K562 (cell line): Measurements from ENCODE around the gene PRXL2A. TPM values are rescaled to one million over a fixed set of nuclear protein-coding genes. Genes with fewer than 3 reads are reported as not detected.

Experiments
- BCOR ChIP-seq: fragments of 450-650 bp; IDR thresholded peaks from 2 replicates; pipeline ENCODE4 v1.6.1; 2016
- CTBP1 ChIP-seq: fragments of 450-650 bp; IDR thresholded peaks from 2 replicates; pipeline ENCODE4 v1.6.1; 2016; ENCODE audit warnings: borderline replicate concordance
- GABPB1 ChIP-seq: sonication (generic); formaldehyde crosslinking; IDR thresholded peaks from 2 replicates; pipeline ENCODE4 v1.8.0; 2022; ENCODE audit warnings: mild to moderate bottlenecking, missing genetic modification reagents
- MTA3 ChIP-seq: fragments of 450-650 bp; formaldehyde crosslinking; IDR thresholded peaks from 2 replicates; pipeline ENCODE4 v1.6.1; 2017; ENCODE audit warnings: mild to moderate bottlenecking, borderline replicate concordance
- RBFOX2 ChIP-seq: fragments of 200-400 bp; formaldehyde crosslinking; IDR thresholded peaks from 2 replicates; pipeline ENCODE4 v1.6.1; 2017; ENCODE audit warnings: low read depth, mild to moderate bottlenecking, low read length, moderate library complexity
- SIX5 ChIP-seq, 2 experiments: IDR thresholded peaks; 2 replicates each; pipeline ENCODE4 v1.6.1; 2011; ENCODE audit warnings: low read length in 2 of 2, borderline replicate concordance in 1 of 2, low read depth in 1 of 2, mild to moderate bottlenecking in 1 of 2, moderate library complexity in 1 of 2; ENCODE audit not compliant: insufficient read depth in 1 of 2
- SREBF1 ChIP-seq: fragments of 150-350 bp; IDR thresholded peaks from 2 replicates; pipeline ENCODE4 v1.6.1; 2014; ENCODE audit warnings: antibody characterized with exemption, low read depth, low read length, borderline replicate concordance
- polyA plus RNA-seq, 8 experiments: library from polyadenylated mRNA; depleted of rRNA in 4 of 8; stranded (reverse) in 5 of 8; unstranded in 3 of 8; fragments of >200 nt; fragmentation: Nextera tagmentation in 2 of 8; fragmentation: Illumina TruSeq in 1 of 8; extraction: Ambion mirVana in 2 of 8; extraction: Trizol in 1 of 8; gene quantifications; 2 replicates each; pipeline versions ENCODE4 v1.2.1 to v1.2.3, GENCODE V29; 2011 to 2014; ENCODE audit warnings: inconsistent platforms in 1 of 8, missing spikeins in 1 of 8
- total RNA-seq, 7 experiments: library from RNA; depleted of rRNA in 6 of 7; stranded (reverse); fragments of >200 nt in 6 of 7; fragmentation: Illumina TruSeq in 2 of 7; extraction: Trizol in 2 of 7; gene quantifications; 2 replicates each; pipeline versions ENCODE4 v1.2.1 to v1.2.3, GENCODE V29; 2011 to 2021; ENCODE audit warnings: low replicate concordance in 1 of 7
- TF ChIP-seq, protein P1 (sequence below), 2 experiments: fragments of 200-800 bp in 1 of 2; sonication (Bioruptor generic) in 1 of 2; sonication (generic) in 1 of 2; formaldehyde crosslinking in 1 of 2; IDR thresholded peaks in 1 of 2; conservative IDR thresholded peaks in 1 of 2; 2 replicates each; pipeline versions ENCODE4 v1.5.0 to v1.6.1; 2016 to 2020; ENCODE audit warnings: missing compliant biosample characterization in 1 of 2, missing genetic modification characterization in 1 of 2, missing genetic modification reagents in 1 of 2
- TF ChIP-seq, protein P2 (sequence below): fragments of 250-450 bp; sonication (Bioruptor Pico); IDR thresholded peaks from 2 replicates; pipeline ENCODE4 v1.8.0; 2021; ENCODE audit warnings: mild to moderate bottlenecking, moderate library complexity
- TF ChIP-seq, protein P3 (sequence below), 3 experiments: fragments of 200-800 bp in 1 of 3; sonication (Bioruptor generic) in 1 of 3; sonication (generic) in 1 of 3; formaldehyde crosslinking in 1 of 3; IDR thresholded peaks; 2 replicates each; pipeline versions ENCODE4 v1.6.1 to v1.8.0; 2016 to 2022; ENCODE audit warnings: mild to moderate bottlenecking in 2 of 3, missing compliant biosample characterization in 2 of 3, missing genetic modification characterization in 2 of 3, missing genetic modification reagents in 1 of 3
- TF ChIP-seq, protein P4 (sequence below), 2 experiments: fragments of 250-450 bp in 1 of 2; fragments of 450-650 bp in 1 of 2; sonication (Bioruptor Pico) in 1 of 2; IDR thresholded peaks; 2 replicates each; pipeline versions ENCODE4 v1.6.1 to v1.8.0; 2016 to 2021; ENCODE audit warnings: mild to moderate bottlenecking in 2 of 2, moderate library complexity in 2 of 2, missing compliant biosample characterization in 1 of 2, missing genetic modification characterization in 1 of 2
- TF ChIP-seq, protein P5 (sequence below): sonication (generic); formaldehyde crosslinking; IDR thresholded peaks from 2 replicates; pipeline ENCODE4 v1.8.0; 2022; ENCODE audit warnings: missing genetic modification reagents, mild to moderate bottlenecking, borderline replicate concordance

PRXL2A gene
- total and polyA plus RNA-seq, 9 of the 15 experiments (the other 6 are each of a cell fraction or from before 2014, with no cell fraction given), result 0.14 to 1.2 (median 0.75) TPM

DNA sequence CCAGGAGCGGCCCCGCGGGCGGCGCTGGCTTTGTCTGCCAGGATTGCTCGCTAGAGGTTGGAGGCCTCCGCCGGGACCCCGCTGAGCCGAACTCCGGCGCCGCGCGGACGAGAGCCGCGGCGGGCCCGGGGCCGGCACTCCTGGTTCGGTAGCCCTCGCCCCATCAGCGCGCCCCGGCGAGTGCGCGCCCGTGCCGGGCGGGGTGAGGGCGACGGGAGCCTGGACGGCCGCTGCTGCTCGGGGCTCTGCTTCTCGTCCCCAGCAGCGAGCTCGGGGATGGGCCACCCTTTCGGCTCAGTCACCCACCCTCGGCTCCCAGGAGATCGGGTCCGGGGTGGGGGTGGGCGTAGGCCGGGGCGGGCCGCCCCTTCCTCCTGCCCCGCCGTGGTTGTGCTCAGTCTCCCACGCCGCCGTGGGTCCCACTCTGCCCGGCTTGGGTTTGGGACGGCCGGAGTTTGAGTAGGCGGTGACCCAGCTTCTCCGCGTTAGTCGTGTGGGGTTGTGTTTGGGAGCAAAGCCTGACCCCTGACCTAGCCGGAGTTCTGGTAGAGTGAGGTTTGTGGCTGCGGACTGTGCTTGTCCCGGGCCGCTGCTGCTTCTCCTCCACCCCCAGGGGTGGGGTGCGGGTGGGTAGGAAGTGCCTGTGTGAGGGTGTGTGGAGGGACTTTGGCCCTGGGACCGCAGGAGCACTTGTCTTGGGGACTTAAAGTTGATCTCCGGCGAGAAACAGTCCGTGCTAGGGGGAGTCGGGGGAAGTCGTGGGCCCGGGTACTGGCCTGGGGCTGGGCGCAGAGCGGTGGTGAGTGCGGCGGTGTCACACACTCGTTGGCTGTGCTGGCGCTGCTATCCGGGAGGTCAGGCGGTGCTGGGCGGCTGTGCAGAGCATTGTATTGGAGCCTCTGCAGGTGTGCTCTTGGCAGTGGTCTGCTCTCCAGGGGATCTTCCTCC lies 46.4 kb downstream of the PRXL2A start (continued):
- TF ChIP-seq, protein P1, sequence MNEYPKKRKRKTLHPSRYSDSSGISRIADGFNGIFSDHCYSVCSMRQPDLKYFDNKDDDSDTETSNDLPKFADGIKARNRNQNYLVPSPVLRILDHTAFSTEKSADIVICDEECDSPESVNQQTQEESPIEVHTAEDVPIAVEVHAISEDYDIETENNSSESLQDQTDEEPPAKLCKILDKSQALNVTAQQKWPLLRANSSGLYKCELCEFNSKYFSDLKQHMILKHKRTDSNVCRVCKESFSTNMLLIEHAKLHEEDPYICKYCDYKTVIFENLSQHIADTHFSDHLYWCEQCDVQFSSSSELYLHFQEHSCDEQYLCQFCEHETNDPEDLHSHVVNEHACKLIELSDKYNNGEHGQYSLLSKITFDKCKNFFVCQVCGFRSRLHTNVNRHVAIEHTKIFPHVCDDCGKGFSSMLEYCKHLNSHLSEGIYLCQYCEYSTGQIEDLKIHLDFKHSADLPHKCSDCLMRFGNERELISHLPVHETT (CRISPR knock-in tag; conservative IDR thresholded peaks at IDR 0.05 in 1 of 2, IDR thresholded peaks at IDR 0.05 in 1 of 2), result 0 out of 4 replicates have a peak, but pooled peaks of 1 of the 2 experiments have one; percentile 32
- TF ChIP-seq, protein P2, sequence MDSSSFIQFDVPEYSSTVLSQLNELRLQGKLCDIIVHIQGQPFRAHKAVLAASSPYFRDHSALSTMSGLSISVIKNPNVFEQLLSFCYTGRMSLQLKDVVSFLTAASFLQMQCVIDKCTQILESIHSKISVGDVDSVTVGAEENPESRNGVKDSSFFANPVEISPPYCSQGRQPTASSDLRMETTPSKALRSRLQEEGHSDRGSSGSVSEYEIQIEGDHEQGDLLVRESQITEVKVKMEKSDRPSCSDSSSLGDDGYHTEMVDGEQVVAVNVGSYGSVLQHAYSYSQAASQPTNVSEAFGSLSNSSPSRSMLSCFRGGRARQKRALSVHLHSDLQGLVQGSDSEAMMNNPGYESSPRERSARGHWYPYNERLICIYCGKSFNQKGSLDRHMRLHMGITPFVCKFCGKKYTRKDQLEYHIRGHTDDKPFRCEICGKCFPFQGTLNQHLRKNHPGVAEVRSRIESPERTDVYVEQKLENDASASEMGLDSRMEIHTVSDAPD (CRISPR knock-in tag), result no peak
- no peak for TF ChIP-seq SREBF1
- TF ChIP-seq, protein P3, sequence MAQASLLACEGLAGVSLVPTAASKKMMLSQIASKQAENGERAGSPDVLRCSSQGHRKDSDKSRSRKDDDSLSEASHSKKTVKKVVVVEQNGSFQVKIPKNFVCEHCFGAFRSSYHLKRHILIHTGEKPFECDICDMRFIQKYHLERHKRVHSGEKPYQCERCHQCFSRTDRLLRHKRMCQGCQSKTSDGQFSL (CRISPR knock-in tag; IDR thresholded peaks at IDR 0.05), result peak; percentile 57; the same call in 1 of the 2 replicates
- TF ChIP-seq, protein P3 (tag; IDR thresholded peaks at IDR 0.05), result no peak
- 0 out of 2 replicates have a peak, but pooled peaks have one; percentile 22 for TF ChIP-seq GABPB1 (CRISPR knock-in tag)
- TF ChIP-seq SIX5 (IDR thresholded peaks at IDR 0.05; ENCODE audit: borderline replicate concordance in 1 of 2, insufficient read depth in 1 of 2, low read depth in 1 of 2, low read length in 2 of 2), result no peak
- TF ChIP-seq MTA3, result 0 out of 2 replicates have a peak, but pooled peaks have one; percentile 10
- TF ChIP-seq BCOR, result 0 out of 2 replicates have a peak, but pooled peaks have one; percentile 15
- TF ChIP-seq, protein P4, sequence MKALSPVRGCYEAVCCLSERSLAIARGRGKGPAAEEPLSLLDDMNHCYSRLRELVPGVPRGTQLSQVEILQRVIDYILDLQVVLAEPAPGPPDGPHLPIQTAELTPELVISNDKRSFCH (CRISPR knock-in tag; IDR thresholded peaks at IDR 0.05), result no peak
- TF ChIP-seq, protein P4 (tag; IDR thresholded peaks at IDR 0.05), result peak; percentile 44; the same call in 1 of the 2 replicates
- peak; percentile 11; the same call in 1 of the 2 replicates for TF ChIP-seq CTBP1
- peak; percentile 54 for TF ChIP-seq RBFOX2
- TF ChIP-seq, protein P5, sequence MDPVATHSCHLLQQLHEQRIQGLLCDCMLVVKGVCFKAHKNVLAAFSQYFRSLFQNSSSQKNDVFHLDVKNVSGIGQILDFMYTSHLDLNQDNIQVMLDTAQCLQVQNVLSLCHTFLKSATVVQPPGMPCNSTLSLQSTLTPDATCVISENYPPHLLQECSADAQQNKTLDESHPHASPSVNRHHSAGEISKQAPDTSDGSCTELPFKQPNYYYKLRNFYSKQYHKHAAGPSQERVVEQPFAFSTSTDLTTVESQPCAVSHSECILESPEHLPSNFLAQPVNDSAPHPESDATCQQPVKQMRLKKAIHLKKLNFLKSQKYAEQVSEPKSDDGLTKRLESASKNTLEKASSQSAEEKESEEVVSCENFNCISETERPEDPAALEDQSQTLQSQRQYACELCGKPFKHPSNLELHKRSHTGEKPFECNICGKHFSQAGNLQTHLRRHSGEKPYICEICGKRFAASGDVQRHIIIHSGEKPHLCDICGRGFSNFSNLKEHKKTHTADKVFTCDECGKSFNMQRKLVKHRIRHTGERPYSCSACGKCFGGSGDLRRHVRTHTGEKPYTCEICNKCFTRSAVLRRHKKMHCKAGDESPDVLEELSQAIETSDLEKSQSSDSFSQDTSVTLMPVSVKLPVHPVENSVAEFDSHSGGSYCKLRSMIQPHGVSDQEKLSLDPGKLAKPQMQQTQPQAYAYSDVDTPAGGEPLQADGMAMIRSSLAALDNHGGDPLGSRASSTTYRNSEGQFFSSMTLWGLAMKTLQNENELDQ (CRISPR knock-in tag), result no peak
